ENCODE results near the gene ADGRG1.

The ADGRG1 gene

GRCh38 chr16:57629516-57630406, 1.3 kb downstream of the ADGRG1 start:
- no peak for TF ChIP-seq TAF1 (IDR thresholded peaks at IDR 0.05; ENCODE audit: borderline replicate concordance, insufficient read depth, low read length)
- TF ChIP-seq REST (IDR thresholded peaks at IDR 0.05; ENCODE audit: insufficient read depth in 1 of 2, low read depth in 2 of 2, low read length in 2 of 2) = no peak
- TF ChIP-seq POLR2AphosphoS5 (IDR thresholded peaks at IDR 0.05; ENCODE audit: low read depth, low read length) = no peak
- no peak for TF ChIP-seq SIN3A (IDR thresholded peaks at IDR 0.05; ENCODE audit: borderline replicate concordance, insufficient read depth, low read length)
- no peak for TF ChIP-seq FOXP2 (optimal IDR thresholded peaks at IDR 0.05; ENCODE audit: borderline replicate concordance, extremely low read depth, extremely low read length, insufficient read depth)

- TF ChIP-seq TAF1 (IDR thresholded peaks at IDR 0.05; ENCODE audit: borderline replicate concordance, insufficient read depth, low read length) (no peak), SIN3A (IDR thresholded peaks at IDR 0.05; ENCODE audit: borderline replicate concordance, insufficient read depth, low read length) (no peak), FOXP2 (optimal IDR thresholded peaks at IDR 0.05; ENCODE audit: borderline replicate concordance, extremely low read depth, extremely low read length, insufficient read depth) (no peak), REST (IDR thresholded peaks at IDR 0.05; ENCODE audit: insufficient read depth in 1 of 2, low read depth in 2 of 2, low read length in 2 of 2) (no peak), POLR2AphosphoS5 (IDR thresholded peaks at IDR 0.05; ENCODE audit: low read depth, low read length) (no peak)
These were observed 2.0 kb downstream of the ADGRG1 start for GRCh38 chr16:57630407-57630797.

- no peak for TF ChIP-seq SIN3A (IDR thresholded peaks at IDR 0.05; ENCODE audit: borderline replicate concordance, insufficient read depth, low read length)
- no peak for TF ChIP-seq FOXP2 (optimal IDR thresholded peaks at IDR 0.05; ENCODE audit: borderline replicate concordance, extremely low read depth, extremely low read length, insufficient read depth)
- no peak for TF ChIP-seq TAF1 (IDR thresholded peaks at IDR 0.05; ENCODE audit: borderline replicate concordance, insufficient read depth, low read length)
- TF ChIP-seq REST (IDR thresholded peaks at IDR 0.05; ENCODE audit: insufficient read depth in 1 of 2, low read depth in 2 of 2, low read length in 2 of 2) = no peak
- no peak for TF ChIP-seq POLR2AphosphoS5 (IDR thresholded peaks at IDR 0.05; ENCODE audit: low read depth, low read length)
These were observed 2.8 kb downstream of the ADGRG1 start for GRCh38 chr16:57630931-57631845.

GRCh38 chr16:57632568-57632967, 4.1 kb downstream of the ADGRG1 start:
- TF ChIP-seq REST (IDR thresholded peaks at IDR 0.05; ENCODE audit: insufficient read depth in 1 of 2, low read depth in 2 of 2, low read length in 2 of 2) = no peak
- TF ChIP-seq FOXP2 (optimal IDR thresholded peaks at IDR 0.05; ENCODE audit: borderline replicate concordance, extremely low read depth, extremely low read length, insufficient read depth) = no peak
- no peak for TF ChIP-seq POLR2AphosphoS5 (IDR thresholded peaks at IDR 0.05; ENCODE audit: low read depth, low read length)
- TF ChIP-seq SIN3A (IDR thresholded peaks at IDR 0.05; ENCODE audit: borderline replicate concordance, insufficient read depth, low read length) = no peak

Measured in PFSK-1 (cell line).